WTC11 (cell line): ENCODE data around the gene CSF2.

ENCODE experiments used
- ZNF416 ChIP-seq: fragments of 250-450 bp; sonication (Bioruptor Pico); IDR thresholded peaks from 2 replicates; pipeline ENCODE4 v1.9.0; 2021; ENCODE audit warnings: mild to moderate bottlenecking, inconsistent platforms
- TF ChIP-seq, protein P1 (sequence below): fragments of 200-600 bp; IDR thresholded peaks from 2 replicates; pipeline ENCODE4 v1.8.0; 2022; ENCODE audit warnings: antibody characterized with exemption

DNA sequence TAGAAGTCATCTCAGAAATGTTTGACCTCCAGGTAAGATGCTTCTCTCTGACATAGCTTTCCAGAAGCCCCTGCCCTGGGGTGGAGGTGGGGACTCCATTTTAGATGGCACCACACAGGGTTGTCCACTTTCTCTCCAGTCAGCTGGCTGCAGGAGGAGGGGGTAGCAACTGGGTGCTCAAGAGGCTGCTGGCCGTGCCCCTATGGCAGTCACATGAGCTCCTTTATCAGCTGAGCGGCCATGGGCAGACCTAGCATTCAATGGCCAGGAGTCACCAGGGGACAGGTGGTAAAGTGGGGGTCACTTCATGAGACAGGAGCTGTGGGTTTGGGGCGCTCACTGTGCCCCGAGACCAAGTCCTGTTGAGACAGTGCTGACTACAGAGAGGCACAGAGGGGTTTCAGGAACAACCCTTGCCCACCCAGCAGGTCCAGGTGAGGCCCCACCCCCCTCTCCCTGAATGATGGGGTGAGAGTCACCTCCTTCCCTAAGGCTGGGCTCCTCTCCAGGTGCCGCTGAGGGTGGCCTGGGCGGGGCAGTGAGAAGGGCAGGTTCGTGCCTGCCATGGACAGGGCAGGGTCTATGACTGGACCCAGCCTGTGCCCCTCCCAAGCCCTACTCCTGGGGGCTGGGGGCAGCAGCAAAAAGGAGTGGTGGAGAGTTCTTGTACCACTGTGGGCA, 642 bp downstream of the CSF2 start:
- TF ChIP-seq, protein P1, sequence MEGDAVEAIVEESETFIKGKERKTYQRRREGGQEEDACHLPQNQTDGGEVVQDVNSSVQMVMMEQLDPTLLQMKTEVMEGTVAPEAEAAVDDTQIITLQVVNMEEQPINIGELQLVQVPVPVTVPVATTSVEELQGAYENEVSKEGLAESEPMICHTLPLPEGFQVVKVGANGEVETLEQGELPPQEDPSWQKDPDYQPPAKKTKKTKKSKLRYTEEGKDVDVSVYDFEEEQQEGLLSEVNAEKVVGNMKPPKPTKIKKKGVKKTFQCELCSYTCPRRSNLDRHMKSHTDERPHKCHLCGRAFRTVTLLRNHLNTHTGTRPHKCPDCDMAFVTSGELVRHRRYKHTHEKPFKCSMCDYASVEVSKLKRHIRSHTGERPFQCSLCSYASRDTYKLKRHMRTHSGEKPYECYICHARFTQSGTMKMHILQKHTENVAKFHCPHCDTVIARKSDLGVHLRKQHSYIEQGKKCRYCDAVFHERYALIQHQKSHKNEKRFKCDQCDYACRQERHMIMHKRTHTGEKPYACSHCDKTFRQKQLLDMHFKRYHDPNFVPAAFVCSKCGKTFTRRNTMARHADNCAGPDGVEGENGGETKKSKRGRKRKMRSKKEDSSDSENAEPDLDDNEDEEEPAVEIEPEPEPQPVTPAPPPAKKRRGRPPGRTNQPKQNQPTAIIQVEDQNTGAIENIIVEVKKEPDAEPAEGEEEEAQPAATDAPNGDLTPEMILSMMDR, result no peak
- no peak for TF ChIP-seq ZNF416 (CRISPR knock-in tag)
